ENCODE data around the gene PCNT. TPM values are rescaled to one million over a fixed set of nuclear protein-coding genes. Genes with fewer than 3 reads are reported as not detected.

PCNT gene
- total RNA-seq, 2 donors from 2014 or later = 24.0 to 30.5 TPM

DNA sequence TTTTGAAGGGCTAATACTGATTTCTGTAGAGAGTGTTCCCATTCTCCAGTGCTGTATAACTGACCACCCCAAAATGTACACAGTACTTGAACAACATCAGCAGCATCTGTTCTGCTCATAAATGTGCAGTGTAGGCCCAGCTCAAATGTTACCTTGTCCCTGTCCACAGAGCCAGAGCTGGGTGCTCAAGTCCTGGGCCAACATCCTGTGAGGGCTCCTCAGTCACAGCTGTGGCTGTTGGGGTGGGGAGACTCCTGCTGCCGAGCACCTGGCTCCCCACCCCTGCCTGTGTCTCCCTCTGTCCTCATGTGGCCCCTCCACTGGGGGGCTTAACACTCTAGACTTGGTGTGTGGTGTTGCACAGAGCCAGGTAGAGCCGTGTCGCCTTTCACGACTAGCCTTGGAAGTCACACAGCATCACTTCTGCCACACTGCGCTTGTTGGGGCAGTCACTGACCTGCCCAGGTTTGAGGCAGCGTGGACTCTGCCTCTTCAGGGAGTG is 165.3 kb downstream of the PCNT start:
- DNase-seq (ENCODE audit: low spot score) = no peak
- intact Hi-C loops (cut with DNase I) = no loop called here

DNA sequence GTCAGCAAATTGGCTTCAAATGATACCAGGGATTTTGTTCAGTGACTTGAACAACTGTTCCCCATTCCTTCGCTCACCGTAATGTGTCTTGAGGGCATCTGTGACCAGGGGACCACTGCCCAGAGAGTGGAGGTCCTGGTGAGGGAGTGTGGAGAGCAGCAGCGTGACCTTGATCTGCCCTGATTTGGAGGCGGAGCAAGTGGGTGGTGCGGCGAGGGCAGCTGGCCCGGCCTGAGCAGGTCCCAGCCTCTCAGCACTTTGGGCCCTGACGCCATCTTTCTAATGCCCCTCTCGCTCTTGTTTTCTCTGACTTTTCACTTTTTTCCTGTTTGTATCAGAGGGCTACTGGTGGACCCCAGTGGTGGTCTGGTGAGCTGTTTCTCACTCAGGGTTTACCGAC is 165.8 kb downstream of the PCNT start:
- intact Hi-C loops (cut with DNase I) = no loop called here
- no peak for DNase-seq (ENCODE audit: low spot score)

DNA sequence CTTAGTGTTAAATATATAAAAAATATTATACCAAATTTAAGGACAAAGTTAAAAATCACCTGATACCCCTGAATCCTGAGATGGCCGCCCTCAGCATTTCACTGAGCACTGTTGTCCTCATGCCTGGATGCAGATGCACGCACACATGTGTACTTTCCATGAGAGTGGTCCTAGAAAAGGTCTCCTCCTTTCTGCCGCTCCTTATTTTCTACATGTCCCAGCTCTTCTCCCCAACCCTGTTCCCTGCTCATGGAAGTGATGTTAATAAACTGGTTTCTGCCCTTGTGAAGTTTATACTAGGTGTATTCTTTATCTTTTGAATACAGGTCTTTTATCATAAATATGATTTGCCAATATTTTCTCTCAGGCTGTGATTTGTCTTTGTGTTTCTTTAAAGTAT is 167.6 kb downstream of the PCNT start:
- no peak for DNase-seq (ENCODE audit: low spot score)
- intact Hi-C loops (cut with DNase I) = no loop called here

DNA sequence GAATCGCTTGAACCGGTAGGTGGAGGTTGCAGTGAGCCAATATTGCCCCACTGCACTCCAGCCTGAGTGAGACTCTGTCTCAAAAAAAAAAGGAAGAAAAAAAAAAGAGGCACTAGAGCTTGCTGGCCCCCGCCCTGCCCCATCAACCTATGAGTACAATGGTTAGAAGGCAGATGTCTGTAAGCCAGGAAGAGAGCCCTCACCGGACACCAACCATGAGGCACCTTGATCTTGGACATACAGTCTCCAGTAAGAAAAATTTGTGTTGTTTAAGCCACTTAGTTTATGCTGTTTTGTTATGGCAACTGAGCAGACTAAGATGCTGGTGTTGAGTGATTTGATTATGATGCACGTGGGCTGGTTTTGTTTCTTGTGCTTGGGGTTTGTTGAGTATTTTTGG is 168.9 kb downstream of the PCNT start:
- no peak for DNase-seq (ENCODE audit: low spot score)
- intact Hi-C loops (cut with DNase I) = no loop called here

DNA sequence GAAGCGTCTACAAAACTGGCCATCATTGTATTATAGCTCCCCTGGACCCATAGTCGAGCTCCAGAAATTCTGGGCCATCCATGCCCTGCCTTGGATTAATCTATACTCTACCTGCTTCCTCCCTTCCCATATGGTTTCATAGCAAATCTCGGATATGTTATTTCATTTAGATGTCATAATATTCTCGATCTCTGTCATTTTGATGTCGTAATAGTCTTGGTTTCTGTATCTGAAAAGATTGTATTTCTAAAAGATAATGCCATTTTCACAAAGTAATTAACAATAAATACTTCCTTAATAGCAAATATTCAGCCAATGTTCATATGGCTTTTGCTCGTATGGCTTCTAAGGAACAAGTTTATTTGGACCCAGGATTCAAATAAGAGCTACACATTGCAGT is 169.9 kb downstream of the PCNT start:
- intact Hi-C loops (cut with DNase I) = no loop called here
- no peak for DNase-seq (ENCODE audit: low spot score)

Other genes with a start within 250 kb of the PCNT start
- gene COL6A2, start 226.0 kb upstream of the PCNT start, total RNA-seq = 1,000 to 10,000 TPM; 1,504 to 1,642 TPM
- gene FTCD, start 168.6 kb upstream of the PCNT start, total RNA-seq = 1 to 10 TPM in 1 of 2 donors, under 1 TPM in 1; 0.29 to 1.2 TPM
- gene SPATC1L, start 139.7 kb upstream of the PCNT start, total RNA-seq = 10 to 100 TPM in 1 of 2 donors, 1 to 10 TPM in 1; 8.4 to 10.9 TPM
- gene LSS, start 95.4 kb upstream of the PCNT start, total RNA-seq = 10 to 100 TPM; 42.5 to 65.0 TPM
- 10 to 100 TPM; 60.2 to 62.4 TPM for gene MCM3AP, start 38.5 kb upstream of the PCNT start, total RNA-seq
- gene YBEY, start 37.8 kb upstream of the PCNT start, total RNA-seq = 1 to 10 TPM; 8.4 to 9.3 TPM
- gene C21orf58, start 286 bp upstream of the PCNT start, total RNA-seq = 1 to 10 TPM in 1 of 2 donors, under 1 TPM in 1; 0.57 to 1.3 TPM
- gene DIP2A, start 134.7 kb downstream of the PCNT start, total RNA-seq = 10 to 100 TPM; 24.3 to 26.4 TPM

Measured in posterior vena cava (tissue), 2 donors.